NK-92 (cell line): Measurements from ENCODE around the gene SETSIP.
"Not testable (repeated sequence)": the region's sequence is repeated elsewhere in the genome, so short reads cannot be mapped to it uniquely, and the experiment has no call there.

Source experiments
- DNase-seq: peaks from one replicate; lab custom pipeline; 2025; ENCODE audit not compliant: unreplicated experiment; lab: John Stamatoyannopoulos, UW

SETSIP gene

GRCh38 chr1:92065042-92065441 is 10.2 kb downstream of the SETSIP start:
- DNase-seq, result no peak

- no peak for DNase-seq
Observed at GRCh38 chr1:92051948-92052347, 23.3 kb downstream of the SETSIP start.

- no peak for DNase-seq
Observed at GRCh38 chr1:92045766-92046495, 29.3 kb downstream of the SETSIP start.

GRCh38 chr1:92043621-92044020 is 31.6 kb downstream of the SETSIP start:
- no peak for DNase-seq

GRCh38 chr1:92040971-92041370 is 34.2 kb downstream of the SETSIP start:
- DNase-seq, result no peak

GRCh38 chr1:92038695-92039346 is 36.4 kb downstream of the SETSIP start:
- DNase-seq, result no peak

- no peak for DNase-seq
Observed at GRCh38 chr1:92037400-92037799, 37.8 kb downstream of the SETSIP start.

GRCh38 chr1:92031281-92032110 is 43.7 kb downstream of the SETSIP start:
- no peak for DNase-seq

- no peak for DNase-seq
Observed at GRCh38 chr1:92030656-92031107, 44.5 kb downstream of the SETSIP start.

GRCh38 chr1:92029241-92029922 is 45.8 kb downstream of the SETSIP start:
- no peak for DNase-seq

GRCh38 chr1:92026806-92027205 is 48.4 kb downstream of the SETSIP start:
- DNase-seq, result no peak

GRCh38 chr1:92026042-92026441 is 49.2 kb downstream of the SETSIP start:
- not testable (repeated sequence) for DNase-seq
